Measurements from ENCODE around the gene NDUFA11. TPM values are rescaled to one million over a fixed set of nuclear protein-coding genes. Genes with fewer than 3 reads are reported as not detected.

The NDUFA11 gene
- total and polyA plus RNA-seq, 2 of the 13 experiments (the other 11 are each of a cell fraction or from before 2014, with no cell fraction given), result 286 to 378 TPM

GRCh38 chr19:5908773-5909442 is 5.3 kb upstream of the NDUFA11 start (continued):
- TF ChIP-seq MEIS1 (CRISPR knock-in tag; IDR thresholded peaks at IDR 0.05; ENCODE audit: borderline replicate concordance), result 0 out of 2 replicates have a peak, but pooled peaks have one; percentile 36
- no peak for TF ChIP-seq FOXM1 (CRISPR knock-in tag; IDR thresholded peaks at IDR 0.05)
- TF ChIP-seq PAWR (CRISPR knock-in tag; IDR thresholded peaks at IDR 0.05; ENCODE audit: borderline replicate concordance), result no peak
- TF ChIP-seq, protein P1, sequence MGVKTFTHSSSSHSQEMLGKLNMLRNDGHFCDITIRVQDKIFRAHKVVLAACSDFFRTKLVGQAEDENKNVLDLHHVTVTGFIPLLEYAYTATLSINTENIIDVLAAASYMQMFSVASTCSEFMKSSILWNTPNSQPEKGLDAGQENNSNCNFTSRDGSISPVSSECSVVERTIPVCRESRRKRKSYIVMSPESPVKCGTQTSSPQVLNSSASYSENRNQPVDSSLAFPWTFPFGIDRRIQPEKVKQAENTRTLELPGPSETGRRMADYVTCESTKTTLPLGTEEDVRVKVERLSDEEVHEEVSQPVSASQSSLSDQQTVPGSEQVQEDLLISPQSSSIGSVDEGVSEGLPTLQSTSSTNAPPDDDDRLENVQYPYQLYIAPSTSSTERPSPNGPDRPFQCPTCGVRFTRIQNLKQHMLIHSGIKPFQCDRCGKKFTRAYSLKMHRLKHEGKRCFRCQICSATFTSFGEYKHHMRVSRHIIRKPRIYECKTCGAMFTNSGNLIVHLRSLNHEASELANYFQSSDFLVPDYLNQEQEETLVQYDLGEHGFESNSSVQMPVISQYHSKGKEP (CRISPR knock-in tag; IDR thresholded peaks at IDR 0.05), result no peak
- TF ChIP-seq, protein P2, sequence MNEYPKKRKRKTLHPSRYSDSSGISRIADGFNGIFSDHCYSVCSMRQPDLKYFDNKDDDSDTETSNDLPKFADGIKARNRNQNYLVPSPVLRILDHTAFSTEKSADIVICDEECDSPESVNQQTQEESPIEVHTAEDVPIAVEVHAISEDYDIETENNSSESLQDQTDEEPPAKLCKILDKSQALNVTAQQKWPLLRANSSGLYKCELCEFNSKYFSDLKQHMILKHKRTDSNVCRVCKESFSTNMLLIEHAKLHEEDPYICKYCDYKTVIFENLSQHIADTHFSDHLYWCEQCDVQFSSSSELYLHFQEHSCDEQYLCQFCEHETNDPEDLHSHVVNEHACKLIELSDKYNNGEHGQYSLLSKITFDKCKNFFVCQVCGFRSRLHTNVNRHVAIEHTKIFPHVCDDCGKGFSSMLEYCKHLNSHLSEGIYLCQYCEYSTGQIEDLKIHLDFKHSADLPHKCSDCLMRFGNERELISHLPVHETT (CRISPR knock-in tag; conservative IDR thresholded peaks at IDR 0.05), result peak; percentile 56; the same call in 1 of the 2 replicates
- no peak for TF ChIP-seq ZBTB26 (CRISPR knock-in tag; IDR thresholded peaks at IDR 0.05; ENCODE audit: borderline replicate concordance)
- TF ChIP-seq ZNF670 (CRISPR knock-in tag; IDR thresholded peaks at IDR 0.05; ENCODE audit: borderline replicate concordance), result no peak
- TF ChIP-seq, protein P3, sequence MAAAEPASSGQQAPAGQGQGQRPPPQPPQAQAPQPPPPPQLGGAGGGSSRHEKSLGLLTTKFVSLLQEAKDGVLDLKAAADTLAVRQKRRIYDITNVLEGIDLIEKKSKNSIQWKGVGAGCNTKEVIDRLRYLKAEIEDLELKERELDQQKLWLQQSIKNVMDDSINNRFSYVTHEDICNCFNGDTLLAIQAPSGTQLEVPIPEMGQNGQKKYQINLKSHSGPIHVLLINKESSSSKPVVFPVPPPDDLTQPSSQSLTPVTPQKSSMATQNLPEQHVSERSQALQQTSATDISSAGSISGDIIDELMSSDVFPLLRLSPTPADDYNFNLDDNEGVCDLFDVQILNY (CRISPR knock-in tag; conservative IDR thresholded peaks at IDR 0.05), result no peak
- TF ChIP-seq CREM (IDR thresholded peaks at IDR 0.05), result peak; percentile 24; the same call in 1 of the 2 replicates
- no peak for TF ChIP-seq CREM (CRISPR knock-in tag; IDR thresholded peaks at IDR 0.05)
- no peak for TF ChIP-seq ZNF7 (CRISPR knock-in tag; IDR thresholded peaks at IDR 0.05)
- TF ChIP-seq, protein P4, sequence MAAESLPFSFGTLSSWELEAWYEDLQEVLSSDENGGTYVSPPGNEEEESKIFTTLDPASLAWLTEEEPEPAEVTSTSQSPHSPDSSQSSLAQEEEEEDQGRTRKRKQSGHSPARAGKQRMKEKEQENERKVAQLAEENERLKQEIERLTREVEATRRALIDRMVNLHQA (CRISPR knock-in tag; IDR thresholded peaks at IDR 0.05), result no peak
- TF ChIP-seq, protein P5, sequence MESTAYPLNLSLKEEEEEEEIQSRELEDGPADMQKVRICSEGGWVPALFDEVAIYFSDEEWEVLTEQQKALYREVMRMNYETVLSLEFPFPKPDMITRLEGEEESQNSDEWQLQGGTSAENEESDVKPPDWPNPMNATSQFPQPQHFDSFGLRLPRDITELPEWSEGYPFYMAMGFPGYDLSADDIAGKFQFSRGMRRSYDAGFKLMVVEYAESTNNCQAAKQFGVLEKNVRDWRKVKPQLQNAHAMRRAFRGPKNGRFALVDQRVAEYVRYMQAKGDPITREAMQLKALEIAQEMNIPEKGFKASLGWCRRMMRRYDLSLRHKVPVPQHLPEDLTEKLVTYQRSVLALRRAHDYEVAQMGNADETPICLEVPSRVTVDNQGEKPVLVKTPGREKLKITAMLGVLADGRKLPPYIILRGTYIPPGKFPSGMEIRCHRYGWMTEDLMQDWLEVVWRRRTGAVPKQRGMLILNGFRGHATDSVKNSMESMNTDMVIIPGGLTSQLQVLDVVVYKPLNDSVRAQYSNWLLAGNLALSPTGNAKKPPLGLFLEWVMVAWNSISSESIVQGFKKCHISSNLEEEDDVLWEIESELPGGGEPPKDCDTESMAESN (CRISPR knock-in tag; conservative IDR thresholded peaks at IDR 0.05), result no peak
- no peak for TF ChIP-seq ATM (IDR thresholded peaks at IDR 0.05; ENCODE audit: borderline replicate concordance)
- no peak for TF ChIP-seq ZNF615 (CRISPR knock-in tag; IDR thresholded peaks at IDR 0.05; ENCODE audit: borderline replicate concordance)
- TF ChIP-seq SIX4 (CRISPR knock-in tag; IDR thresholded peaks at IDR 0.05), result no peak
- TF ChIP-seq, protein P6, sequence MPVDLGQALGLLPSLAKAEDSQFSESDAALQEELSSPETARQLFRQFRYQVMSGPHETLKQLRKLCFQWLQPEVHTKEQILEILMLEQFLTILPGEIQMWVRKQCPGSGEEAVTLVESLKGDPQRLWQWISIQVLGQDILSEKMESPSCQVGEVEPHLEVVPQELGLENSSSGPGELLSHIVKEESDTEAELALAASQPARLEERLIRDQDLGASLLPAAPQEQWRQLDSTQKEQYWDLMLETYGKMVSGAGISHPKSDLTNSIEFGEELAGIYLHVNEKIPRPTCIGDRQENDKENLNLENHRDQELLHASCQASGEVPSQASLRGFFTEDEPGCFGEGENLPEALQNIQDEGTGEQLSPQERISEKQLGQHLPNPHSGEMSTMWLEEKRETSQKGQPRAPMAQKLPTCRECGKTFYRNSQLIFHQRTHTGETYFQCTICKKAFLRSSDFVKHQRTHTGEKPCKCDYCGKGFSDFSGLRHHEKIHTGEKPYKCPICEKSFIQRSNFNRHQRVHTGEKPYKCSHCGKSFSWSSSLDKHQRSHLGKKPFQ (CRISPR knock-in tag; IDR thresholded peaks at IDR 0.05; ENCODE audit: insufficient replicate concordance), result no peak
- TF ChIP-seq, protein P7, sequence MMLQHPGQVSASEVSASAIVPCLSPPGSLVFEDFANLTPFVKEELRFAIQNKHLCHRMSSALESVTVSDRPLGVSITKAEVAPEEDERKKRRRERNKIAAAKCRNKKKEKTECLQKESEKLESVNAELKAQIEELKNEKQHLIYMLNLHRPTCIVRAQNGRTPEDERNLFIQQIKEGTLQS (CRISPR knock-in tag; IDR thresholded peaks at IDR 0.05), result peak; percentile 62; the same call in 1 of the 2 replicates
- peak; percentile 51; the same call in 1 of the 2 replicates for TF ChIP-seq PPARG (CRISPR knock-in tag; conservative IDR thresholded peaks at IDR 0.05)
